CD1c-positive myeloid dendritic cell (primary cell): Measurements from ENCODE around the gene MCC.

Source experiments
- DNase-seq: peaks from one replicate; pipeline ENCODE4 v3.0.0-alpha.2; 2016; ENCODE audit errors: extremely low spot score

MCC gene

DNA sequence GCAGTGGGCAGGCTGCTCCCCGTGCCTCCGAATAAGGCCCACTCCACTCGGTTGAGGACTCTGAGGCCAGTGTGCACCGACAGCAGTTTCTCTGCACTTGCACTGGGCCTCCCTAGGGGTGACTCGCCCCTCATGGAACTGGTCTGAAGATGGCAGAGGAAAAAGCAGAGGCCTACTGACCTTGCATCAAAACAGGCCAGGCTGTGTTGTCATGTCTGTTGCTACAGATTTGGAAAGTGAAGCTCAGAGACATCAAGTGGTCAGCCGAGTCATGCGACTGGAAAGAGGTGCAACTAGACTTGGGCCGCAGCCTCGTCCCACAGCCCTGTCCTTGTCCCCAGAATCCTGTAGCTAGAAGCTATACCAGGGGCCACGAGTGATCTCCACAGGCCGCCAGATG, 433.4 kb downstream of the MCC start:
- no peak for DNase-seq

GRCh38 chr5:113053511-113053995, 434.7 kb downstream of the MCC start:
- DNase-seq: no peak

- no peak for DNase-seq
Observed at GRCh38 chr5:113052041-113052795, 436.0 kb downstream of the MCC start.

- DNase-seq: no peak
Observed at GRCh38 chr5:113050721-113051382, 437.4 kb downstream of the MCC start.

DNA sequence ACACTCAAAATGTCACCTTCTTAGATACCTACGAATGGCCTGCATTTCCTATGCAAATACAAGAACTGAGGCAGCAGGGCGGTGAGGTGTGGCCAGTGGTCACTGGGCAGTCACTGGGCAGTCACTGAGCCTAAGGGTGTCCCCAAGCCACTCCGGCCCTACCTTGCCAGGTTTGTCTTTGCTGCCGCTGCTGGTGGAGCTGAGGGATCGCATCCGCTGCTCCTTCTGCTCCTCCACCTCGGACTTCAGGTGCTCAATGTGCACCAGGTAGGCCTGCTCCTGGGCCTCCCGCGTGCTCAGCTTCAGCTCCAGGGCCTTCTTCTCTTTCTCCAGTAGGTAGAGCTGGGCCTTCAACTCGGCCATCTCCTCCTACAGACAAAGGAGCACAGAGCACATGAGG, 439.3 kb downstream of the MCC start:
- DNase-seq: no peak

DNA sequence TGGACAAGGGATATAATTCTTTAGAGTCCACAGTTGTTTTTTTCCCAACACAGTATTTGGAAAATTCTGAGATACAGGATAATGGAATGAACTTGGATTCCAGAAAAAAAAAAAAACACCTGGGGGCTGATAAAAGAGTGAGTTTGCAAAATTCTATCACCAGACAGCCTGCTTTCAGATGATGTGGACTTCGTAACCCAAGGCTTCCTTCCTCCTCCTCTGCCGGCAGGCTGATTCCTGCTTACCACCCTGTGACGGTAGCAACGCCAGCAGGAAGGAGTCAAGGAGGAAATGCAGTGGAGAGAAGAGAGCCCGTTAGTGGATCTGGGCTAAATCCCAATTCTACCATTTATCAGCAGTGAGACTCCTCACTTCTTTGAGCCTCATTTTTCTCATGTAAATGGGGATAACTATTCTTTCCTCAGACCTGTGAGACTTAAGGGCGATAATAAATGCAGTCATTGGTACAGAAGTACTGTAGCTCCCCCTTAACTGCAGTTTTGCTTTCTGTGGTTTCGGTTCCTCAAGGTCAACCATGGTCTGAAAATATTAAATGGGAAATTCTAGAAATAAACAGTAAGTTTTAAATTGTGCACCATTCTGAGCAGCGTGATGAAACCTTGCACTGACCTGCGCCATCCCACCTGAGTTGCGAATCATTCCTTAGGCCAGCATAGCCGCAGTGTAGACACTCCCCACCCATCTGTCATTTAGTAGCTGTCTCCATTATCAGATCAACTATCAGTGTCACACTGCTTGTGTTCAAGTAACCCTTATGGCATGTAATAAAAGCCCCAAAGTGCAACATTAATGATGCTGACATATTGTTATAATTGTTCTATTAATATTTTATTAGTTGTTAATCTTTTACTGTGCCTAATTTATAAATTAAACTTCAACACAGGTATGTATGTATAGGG, 440.3 kb downstream of the MCC start:
- peak; percentile 57 for DNase-seq

DNA sequence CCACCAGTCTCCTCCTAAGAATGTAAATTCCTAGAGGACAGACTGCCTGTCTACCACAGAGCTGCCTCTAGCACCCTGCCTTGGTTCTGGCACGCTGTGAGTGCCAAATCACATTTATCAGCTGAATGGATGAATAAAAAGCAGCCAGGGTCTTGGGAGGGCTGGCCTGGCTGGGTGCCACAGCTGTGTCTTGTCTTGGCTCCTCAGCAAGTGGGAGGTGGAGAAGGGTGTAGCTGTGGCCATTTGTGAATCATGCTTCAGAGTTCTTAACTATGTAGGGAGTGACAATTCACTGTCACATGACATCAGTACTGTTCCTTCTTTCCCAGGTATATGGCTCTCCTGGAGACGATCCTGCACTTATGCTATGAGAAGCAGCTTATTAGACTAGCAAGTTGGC, 441.0 kb downstream of the MCC start:
- peak; percentile 29 for DNase-seq

GRCh38 chr5:113044776-113045465, 443.3 kb downstream of the MCC start:
- no peak for DNase-seq

DNA sequence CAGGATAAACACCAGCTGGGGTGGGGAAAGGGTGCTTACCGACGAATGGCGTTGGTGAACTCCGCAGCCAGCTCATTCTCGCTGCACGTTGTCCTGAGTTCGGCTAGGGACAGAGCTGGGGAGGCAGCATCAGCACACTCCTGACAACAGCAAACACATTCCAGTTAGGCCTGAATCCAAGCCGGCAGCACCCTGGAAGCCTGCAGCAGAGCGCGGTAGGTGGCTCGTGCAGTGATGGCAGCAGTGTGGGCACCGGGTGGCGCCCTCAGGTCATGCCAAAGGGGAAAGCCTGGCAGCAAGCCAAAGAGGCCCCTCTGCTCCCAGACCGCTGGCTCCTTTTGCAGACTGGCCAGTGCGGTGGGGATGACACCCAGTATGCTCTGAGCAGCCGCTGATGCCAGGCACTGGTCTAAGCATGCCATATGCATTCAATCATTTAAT, 444.7 kb downstream of the MCC start:
- no peak for DNase-seq

DNA sequence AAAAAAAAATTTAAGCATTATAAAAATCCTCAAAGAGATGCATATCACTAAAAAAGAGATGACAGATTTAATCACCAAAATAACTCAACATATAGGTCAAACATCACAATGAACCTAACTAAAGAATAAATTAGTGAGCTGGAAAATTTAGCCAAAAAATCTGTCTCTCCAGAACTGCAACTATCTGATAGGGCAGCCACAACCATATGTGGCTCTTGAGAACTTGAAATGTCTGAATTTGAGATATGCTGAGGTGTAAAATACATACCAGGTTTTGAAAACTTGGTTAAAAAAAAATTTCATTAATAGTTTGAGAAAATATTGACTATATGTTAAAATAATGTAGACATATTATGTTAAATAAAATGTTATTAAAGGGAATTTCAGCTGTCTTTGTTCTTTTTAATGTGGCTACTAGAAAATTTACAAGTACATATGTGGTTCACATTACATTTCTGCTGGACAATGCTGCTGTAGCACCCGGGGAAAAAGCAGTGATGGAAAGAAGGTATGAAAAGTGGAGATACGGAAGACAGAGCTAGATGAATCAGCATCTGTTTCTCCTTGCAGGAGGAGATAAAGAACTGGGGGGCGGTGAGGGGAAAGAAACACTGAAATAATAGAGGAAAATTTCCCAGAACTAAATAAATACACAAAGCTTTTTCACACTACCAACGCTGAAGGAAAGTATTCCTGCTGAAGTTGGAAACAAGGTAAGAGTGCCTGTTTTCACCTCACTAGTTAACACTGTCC, 445.6 kb downstream of the MCC start:
- no peak for DNase-seq

DNA sequence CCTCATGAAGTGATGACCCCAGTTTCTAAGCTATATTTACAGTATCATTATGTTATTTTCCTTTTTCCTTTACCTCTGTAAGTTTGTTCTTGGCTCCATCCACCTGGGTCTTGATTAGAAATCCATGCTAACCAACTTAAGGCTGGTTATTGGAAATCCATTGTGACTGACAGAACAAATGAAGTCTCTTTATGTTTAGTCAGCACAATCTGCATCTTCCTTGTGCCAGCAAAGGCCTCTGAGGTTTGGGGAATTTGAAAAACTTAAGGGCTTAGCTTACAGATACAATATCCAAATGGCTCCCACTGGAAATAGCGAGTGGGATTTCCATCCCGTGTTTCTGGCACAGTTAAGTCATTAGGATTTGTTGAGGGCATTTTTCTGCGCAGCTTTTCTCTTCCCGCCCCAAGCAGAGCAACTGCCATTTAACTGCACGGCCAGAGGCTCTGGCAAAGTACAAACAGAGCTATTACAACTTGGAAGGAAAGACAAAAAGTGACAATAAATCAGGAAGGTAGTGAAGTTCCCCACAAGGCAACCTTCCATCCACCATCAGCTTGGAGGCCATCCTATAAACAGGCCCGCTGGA, 447.5 kb downstream of the MCC start:
- DNase-seq: no peak

DNA sequence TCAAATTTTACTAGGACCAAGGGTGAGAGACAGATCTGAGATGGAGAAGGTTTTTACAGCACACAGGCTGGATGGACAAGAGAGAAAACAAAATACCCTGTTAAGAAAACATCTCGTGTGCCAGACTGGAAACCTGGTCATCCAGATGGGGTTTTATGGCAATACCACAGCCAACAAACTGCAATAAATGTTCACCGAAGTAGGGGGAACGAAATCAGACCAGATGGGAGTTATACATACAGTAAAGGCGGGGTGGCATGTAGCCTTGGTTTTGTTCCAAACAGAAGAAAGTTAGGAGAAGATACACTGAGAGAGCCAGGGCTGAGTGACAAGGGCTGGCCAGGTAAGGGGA, 448.3 kb downstream of the MCC start:
- DNase-seq: no peak

DNA sequence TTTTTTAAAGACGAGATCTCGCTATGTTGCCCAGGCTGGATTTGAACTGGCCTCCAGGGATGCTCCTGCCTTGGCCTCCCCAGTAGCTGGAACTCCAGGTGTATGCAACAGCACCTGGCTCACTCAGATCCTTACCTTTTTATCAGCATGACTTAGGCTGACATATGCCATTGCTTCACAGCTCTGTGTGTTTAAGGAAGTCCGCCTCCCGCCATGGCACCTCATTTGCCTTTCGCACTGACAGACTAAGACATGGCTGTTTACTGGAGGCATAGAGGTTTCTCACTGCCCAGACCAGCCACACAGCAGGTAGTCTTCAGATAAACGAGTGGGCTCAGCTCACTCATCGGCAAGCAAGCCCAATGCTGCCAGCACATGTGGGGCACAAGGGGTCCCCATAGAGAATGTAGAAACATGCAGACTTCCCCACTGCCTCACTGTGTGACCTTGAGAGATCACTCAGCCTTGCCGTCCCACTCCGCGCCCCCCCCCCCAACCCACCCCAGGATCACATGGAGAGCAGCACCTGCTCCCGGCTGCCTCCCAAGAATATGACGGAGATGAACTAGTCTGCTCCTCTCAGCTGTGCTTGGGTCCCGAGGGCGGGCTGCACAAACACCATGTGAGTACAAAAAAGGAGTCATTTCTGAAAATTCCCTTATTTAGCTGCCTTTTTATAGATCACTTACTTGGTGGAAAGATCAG, 448.9 kb downstream of the MCC start:
- DNase-seq: no peak

GRCh38 chr5:113038714-113039113, 449.5 kb downstream of the MCC start:
- no peak for DNase-seq

- no peak for DNase-seq
Observed at GRCh38 chr5:113038136-113038535, 450.1 kb downstream of the MCC start.

DNA sequence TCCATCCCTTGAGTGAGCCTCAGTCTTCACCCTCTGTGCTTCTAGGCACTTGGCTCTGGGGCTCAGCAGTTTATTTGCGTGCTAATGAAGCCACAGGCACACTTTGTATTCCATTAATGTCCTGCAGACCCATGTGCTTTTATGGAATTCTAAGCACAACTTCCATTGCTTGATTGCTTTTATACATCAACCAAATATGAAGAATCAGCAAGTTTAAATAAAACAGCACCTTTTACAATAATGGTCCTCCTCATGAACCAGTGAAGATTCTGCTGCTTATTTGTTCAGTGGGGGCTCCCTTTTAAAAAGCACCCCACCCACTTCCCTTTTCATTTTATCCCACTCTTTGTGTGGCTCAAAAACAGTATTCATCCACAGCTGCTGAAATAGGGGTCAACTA, 451.4 kb downstream of the MCC start:
- no peak for DNase-seq

- DNase-seq: no peak
Observed at GRCh38 chr5:113036321-113036720, 451.9 kb downstream of the MCC start.

DNA sequence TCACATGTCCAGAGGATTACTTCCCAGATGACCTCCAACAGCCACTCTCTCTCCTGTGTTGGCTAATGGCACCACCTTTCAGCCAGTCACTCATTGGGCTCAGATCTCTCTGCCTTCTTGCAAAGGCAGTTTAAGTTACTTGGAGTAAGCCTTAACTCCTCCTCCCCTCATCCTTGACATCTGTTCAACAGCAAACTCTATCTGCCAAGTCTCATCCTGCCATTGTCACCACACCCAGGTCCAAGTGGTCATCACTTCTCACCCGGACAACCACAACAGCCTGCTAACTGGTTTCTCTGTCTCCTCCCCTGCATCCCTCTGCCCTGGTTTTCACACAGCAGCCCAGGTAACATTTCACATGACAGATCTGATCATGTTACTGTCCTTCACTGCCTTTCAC, 453.2 kb downstream of the MCC start:
- no peak for DNase-seq

DNA sequence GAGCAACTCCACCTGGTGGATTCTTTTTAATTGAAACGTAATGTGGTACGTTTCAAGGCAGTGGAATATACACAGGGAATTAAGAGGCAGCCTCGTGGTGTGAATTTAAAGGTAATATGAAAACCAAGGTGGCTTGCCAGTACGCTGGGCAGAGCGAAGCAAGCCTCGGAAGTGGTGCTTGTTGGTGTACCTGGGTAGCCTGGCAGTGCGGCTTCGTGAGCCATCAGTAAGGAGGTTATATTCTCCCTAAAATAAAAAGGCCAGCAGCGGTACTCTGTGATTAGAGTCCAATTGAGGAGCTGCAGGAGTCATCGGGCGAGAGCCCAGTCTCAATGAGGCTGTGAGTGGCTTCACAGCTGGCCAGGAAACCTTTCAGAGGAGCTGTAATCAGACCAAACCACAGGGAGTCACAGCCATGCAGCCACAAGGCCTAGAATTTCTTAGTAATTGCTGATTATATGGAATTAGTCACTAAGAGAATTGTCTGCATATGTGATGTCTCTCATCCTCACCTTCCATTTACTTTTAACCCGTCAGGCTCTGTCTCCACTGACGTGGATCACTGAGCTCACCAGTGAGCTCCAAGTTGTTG, 454.0 kb downstream of the MCC start:
- DNase-seq: no peak

DNA sequence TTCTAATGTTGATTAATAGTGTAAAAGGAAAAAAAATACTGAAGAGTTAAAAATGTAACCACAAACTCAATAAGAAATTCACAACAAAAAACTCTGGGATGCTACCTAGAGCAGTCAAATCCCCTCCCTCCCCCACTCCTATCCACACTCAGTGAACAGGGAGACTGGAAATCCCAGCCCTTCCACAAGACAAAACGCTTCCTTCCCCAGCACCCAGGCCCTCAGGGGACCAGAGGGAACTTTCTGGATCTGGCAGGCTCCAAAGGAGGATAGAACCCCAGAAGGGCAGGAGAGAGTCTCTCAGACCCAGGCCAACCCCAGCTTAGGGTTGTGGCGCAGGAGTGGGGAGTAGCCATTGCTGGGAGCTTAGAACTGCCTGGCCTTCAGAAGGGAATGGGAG, 456.7 kb downstream of the MCC start:
- DNase-seq: no peak
